GM12874 (cell line): Measurements from ENCODE around the gene PITPNC1.

Source experiments
- TF ChIP-seq, protein P1 (sequence below): IDR thresholded peaks from 2 replicates; pipeline ENCODE4 v1.5.1; 2011; ENCODE audit warnings: low read depth, mild to moderate bottlenecking, control low read depth, low read length, moderate library complexity; ENCODE audit not compliant: insufficient read depth

PITPNC1 gene

DNA sequence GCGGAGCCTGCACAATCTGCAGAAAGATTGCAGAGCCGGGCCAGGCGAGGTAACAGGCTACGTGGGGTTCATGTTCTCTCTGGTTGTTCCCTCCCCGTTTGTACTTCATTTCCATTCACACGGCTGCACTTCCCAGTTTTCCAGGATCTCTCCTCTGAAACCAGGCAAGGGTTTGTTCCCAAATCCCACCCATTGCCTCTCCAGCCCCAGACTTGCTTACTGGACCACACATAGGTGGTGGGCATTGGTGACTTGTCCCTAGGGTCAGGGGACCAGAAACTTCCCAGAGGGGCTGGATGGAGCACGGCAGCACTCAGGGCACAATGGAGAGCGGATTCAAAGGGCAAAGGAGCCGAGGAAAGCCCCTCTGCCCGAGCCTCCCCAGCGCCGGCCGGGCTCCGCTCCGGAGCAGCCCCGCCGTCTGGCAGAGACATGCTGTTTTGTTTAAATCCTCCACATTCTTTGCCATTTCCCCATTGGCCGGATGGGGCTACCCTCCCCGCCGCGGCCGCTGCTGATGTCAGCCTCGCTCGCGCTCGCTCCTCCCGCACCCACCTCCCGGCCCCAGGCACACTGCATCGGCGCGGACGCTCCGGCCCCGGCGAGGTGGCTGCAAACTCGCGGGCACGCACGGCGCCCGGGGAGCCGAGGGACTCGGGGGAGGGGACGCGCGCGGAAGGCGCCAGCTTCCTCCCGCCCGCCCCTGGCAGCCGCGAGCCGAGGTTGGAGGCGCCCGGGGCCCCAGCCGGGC lies at the start of gene PITPNC1:
Gene PITPNC1, plus strand, starts transcription at position 545 of the 751 bp plus-strand sequence.
- TF ChIP-seq, protein P1, sequence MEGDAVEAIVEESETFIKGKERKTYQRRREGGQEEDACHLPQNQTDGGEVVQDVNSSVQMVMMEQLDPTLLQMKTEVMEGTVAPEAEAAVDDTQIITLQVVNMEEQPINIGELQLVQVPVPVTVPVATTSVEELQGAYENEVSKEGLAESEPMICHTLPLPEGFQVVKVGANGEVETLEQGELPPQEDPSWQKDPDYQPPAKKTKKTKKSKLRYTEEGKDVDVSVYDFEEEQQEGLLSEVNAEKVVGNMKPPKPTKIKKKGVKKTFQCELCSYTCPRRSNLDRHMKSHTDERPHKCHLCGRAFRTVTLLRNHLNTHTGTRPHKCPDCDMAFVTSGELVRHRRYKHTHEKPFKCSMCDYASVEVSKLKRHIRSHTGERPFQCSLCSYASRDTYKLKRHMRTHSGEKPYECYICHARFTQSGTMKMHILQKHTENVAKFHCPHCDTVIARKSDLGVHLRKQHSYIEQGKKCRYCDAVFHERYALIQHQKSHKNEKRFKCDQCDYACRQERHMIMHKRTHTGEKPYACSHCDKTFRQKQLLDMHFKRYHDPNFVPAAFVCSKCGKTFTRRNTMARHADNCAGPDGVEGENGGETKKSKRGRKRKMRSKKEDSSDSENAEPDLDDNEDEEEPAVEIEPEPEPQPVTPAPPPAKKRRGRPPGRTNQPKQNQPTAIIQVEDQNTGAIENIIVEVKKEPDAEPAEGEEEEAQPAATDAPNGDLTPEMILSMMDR = no peak

DNA sequence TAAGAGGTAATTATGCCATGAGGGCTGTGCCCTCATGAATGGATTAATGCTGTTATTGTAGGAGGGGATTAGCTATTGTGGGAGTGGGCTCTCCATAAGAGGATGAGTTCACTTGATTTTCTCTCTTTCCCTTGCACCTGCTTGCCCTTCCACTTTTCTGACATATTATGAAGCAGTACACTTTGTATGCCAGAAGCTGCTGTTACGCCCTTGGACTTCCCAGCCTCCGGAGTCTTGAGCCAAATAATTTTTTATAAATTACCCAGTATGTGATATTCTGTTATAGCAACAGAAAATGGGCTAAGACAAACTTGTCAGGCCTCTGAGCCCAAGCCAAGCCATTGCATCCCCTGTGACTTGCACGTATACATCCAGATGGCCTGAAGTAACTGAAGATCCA lies 49.1 kb upstream of the PITPNC1 start:
- TF ChIP-seq, protein P1 = no peak

DNA sequence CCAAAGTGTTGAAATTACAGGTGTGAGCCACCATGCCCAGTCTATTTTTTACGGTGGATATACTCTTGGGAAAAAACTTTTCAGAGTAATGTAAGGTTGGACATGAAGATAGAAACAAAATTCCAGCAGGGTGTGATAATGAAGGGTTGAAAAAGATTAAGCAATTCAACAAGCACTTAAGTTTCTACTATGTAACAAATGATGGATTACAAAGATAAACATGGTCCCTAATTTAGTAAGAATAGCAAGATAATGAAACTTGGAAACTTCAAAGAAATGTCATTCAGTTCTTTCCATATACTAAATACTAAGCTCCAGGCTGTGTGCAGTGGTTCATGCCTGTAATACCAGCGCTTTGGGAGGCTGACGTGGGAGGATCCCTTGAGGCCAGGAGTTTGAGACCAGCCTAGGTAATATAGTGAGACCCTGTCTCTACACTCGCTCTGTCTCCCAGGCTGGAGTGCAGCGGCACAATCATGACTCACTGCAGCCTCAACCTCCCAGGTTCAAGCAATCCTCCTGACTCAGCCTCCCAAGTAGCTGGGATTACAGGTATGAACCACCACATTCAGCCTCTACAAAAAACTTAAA lies 41.7 kb upstream of the PITPNC1 start:
- TF ChIP-seq, protein P1 = no peak

DNA sequence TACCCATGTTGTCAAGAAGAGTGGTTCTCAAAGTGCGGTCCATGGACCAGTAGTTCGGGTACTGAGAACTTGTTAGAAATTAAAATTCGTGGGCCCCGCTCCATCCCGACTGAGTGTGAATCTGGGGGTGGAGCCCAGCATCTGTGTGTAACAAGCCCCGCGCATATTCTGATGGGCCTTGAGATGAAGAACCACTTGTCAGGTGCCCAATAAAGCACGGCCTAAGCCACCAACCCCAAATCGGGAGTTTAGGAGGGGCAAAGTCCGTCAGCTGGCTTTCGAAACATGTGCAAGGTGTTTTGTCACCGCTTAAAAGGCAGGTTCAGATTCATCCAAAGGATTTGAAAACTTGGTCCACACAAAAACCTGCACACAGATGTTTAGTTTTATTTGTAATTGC lies 40.2 kb upstream of the PITPNC1 start:
- TF ChIP-seq, protein P1 = no peak

DNA sequence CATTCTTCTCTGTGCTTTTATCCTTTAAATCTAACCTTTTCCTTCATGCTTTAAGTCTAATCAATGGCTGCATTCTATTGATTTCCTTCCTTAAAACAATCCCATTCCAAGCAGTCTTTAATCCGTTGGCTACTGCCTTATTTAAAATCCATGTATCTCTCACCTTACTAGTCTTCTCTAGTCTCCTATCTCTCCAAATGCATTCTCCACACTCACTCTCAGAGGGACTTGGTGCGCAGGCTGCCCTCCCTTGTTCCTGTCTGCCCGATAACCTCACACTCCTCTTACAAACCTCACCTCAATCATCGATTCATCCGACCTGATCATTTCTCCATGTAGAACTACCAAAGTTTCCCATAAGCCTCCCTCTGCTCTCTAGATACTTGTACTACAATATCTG lies 33.8 kb upstream of the PITPNC1 start:
- TF ChIP-seq, protein P1 = no peak

DNA sequence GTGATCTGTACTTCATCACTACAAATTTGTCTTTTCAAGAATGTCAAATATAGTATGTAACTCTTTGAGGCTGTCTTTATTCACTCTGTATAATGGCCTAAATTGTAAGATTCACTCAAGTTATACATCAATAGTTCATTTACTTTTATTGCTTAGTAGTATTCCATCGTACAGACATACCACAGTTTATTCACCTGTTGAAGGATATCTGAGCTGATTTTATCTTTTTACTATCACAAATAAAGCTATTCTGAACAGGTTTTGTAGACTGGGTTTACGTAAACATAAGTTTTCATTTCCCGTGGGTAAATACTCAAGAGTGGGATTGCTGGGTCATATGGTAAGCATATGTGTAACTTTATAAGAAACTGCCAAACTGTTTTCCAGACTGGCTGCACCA lies 29.3 kb upstream of the PITPNC1 start:
- TF ChIP-seq, protein P1 = no peak

DNA sequence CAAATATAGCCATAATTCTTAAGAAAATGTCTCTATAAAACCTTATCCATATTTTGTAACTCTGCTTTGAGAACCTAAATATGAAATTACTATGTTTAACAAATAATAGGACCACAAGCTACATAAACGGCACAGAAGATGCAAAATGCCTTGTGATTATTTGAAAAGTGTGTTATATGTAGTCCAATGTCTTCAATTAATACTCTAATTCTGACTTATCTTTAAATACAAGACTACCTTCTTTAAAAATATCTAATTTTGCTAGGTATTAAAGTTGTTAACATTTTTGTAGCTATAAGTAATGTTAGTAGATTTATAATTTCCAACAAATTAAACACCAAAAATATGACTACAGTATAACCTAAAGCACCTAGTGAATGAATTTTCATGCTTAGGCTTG lies 27.7 kb upstream of the PITPNC1 start:
- TF ChIP-seq, protein P1 = no peak
